ENCODE data around the gene RASSF5. TPM values are rescaled to one million over a fixed set of nuclear protein-coding genes. Genes with fewer than 3 reads are reported as not detected.

RASSF5 gene
- total RNA-seq, 2 experiments from 2014 or later = 153 to 156 TPM

DNA sequence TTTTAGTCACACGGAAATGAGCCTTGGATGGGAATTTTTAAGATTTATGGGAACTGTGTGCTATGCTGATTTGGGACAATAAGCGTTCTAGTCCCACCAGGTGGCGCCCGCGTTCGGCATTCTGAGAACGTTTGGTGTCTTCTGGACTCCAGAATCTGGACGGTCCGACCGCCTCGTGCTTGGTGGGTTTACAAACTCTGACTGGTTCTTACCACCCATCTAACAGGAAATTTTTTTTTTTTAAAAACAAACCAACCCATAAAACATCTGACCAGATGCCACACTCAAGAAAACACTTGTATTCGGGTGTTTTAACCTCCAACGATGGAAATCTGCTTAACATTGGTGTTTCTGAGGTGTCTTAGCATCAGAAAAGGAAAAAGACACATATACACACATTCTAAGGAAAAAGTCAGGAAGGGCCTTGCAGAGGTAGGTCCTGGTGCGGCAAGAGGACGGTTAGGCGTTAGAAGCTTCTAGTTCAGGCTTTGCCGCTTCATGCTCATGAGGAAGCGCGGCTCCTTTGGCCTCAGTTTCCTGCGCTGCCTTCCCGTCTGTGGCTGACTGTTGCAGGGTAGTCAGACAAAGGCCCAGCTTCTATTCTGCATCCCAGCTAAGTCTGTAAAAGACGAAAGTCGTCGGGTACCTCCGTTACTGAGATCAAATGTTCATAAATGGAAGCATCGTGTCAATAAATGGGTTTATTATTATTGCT, 127.2 kb downstream of the RASSF5 start:
- DNase-seq (peak; percentile 56 to 85 (median 65)), ATAC-seq (ENCODE audit: poor library complexity) (peak; percentile 13)
- CTCF ChIA-PET = interaction anchor here (0.7 to 4.4 kb wide), 12 partner anchors 9 to 348 kb away, joined by 3 to 42 read pairs (median 6); partner anchors contain the start of genes EIF2D and IKBKE
- no peaks in the 10 kb centered on the region for H3K36me3 Mint-ChIP-seq (ENCODE audit: low read depth)
- no peaks in the 10 kb centered on the region for H3K27me3 Mint-ChIP-seq
- H3K9me3 Mint-ChIP-seq = no peaks in the 10 kb centered on the region
- peak overlapping the region; percentile 64 for H3K4me3 ChIP-seq (ENCODE audit: low read length)
- H3K27ac Mint-ChIP-seq = peak overlapping the region; percentile 66
- H3K4me1 Mint-ChIP-seq (ENCODE audit: low read depth) = peaks cover 18% of the 10 kb centered on the region
- H3K4me1 ChIP-seq (ENCODE audit: insufficient read depth, low read length) = peaks cover 20% of the 10 kb centered on the region
- peak overlapping the region in 1 of 2 donors; percentile 52 for H3K27ac ChIP-seq (ENCODE audit: low read depth in 1 of 2, low read length in 2 of 2)
- H3K27me3 ChIP-seq (ENCODE audit: control insufficient read depth in 1 of 2, insufficient read depth in 2 of 2, low read length in 2 of 2) = peaks cover 0 to 14% of the 10 kb centered on the region in 2 experiments
- H3K9me3 ChIP-seq (ENCODE audit: control insufficient read depth in 1 of 2, insufficient read depth in 1 of 2, low read length in 2 of 2) = no peaks in the 10 kb centered on the region
- POLR2A ChIA-PET = interaction anchor here (1.0 to 2.0 kb wide), 5 partner anchors 23 to 164 kb away, joined by 3 to 15 read pairs (median 4); partner anchors contain the start of genes EIF2D and IKBKE
- H3K4me3 Mint-ChIP-seq = peak overlapping the region; percentile 92
- no peaks in the 10 kb centered on the region for H3K36me3 ChIP-seq (ENCODE audit: insufficient read depth, low read length)
- TF ChIP-seq CTCF (IDR thresholded peaks at IDR 0.05) = peak; percentile 99
- intact Hi-C loops (cut with DNase I, micrococcal nuclease) = loop anchor here (1.0 to 5.0 kb wide), 6 partner anchors 22 to 868 kb away; partner anchors contain the start of gene EIF2D (in 1 of the 2)

DNA sequence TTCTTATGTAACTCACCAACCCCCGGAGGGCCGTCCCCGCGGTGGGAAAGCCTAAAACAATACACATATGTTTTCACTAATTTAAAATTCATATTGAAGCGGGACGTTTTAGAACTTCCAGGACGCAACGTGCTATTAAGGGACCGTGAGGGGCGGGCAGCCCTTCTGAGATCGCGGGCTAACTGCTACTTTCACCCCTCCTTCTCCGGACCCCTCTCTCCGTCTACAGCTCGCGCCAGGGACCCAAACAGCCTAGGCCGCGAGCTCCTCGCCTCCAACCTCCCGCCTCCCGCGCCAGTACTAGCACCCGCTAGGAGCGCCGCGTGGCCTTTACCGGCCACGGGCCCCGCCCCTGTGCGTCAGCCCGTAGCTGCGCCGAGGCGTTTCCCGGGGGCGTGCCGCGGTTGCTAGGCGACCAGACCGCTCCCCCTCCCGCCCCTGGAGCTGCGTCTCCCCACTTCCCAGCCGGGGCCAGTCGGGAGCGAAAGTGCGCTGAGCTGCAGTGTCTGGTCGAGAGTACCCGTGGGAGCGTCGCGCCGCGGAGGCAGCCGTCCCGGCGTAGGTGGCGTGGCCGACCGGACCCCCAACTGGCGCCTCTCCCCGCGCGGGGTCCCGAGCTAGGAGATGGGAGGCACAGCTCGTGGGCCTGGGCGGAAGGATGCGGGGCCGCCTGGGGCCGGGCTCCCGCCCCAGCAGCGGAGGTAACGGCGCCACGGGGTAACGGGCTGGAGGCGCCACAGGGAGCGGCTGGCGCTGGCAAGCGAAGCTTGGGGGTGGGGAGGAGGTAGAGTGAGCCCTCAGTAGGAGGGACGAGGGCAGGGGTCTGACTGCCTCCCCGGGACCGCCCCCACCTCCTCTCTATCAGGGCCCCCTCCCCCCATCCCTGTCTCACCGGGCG, 128.0 kb downstream of the RASSF5 start, which contains the start of gene DYRK3:
Gene DYRK3, plus strand, starts transcription at position 457 of the 898 bp plus-strand sequence. Its CDS starts 168 bp downstream, at position 625.
- POLR2A ChIA-PET = interaction anchor here (0.7 to 2.0 kb wide), 9 partner anchors 14 to 270 kb away, joined by 3 to 15 read pairs (median 3); partner anchors contain the start of genes EIF2D and IKBKE
- H3K4me1 ChIP-seq (ENCODE audit: insufficient read depth, low read length) = peaks cover 20% of the 10 kb centered on the region
- H3K36me3 ChIP-seq (ENCODE audit: insufficient read depth, low read length) = no peaks in the 10 kb centered on the region
- CTCF ChIA-PET = interaction anchor here (0.7 to 4.4 kb wide), 12 partner anchors 9 to 347 kb away, joined by 3 to 42 read pairs (median 6); partner anchors contain the start of genes EIF2D and IKBKE
- DNase-seq = peak; percentile 74 to 95 (median 85)
- peak within 1 kb of the TSS; percentile 92 for H3K4me3 Mint-ChIP-seq
- no peaks in the 10 kb centered on the region for H3K9me3 ChIP-seq (ENCODE audit: control insufficient read depth in 1 of 2, insufficient read depth in 1 of 2, low read length in 2 of 2)
- H3K9me3 Mint-ChIP-seq = no peaks in the 10 kb centered on the region
- intact Hi-C loops (cut with DNase I, micrococcal nuclease) = loop anchor here in 1 of 2 experiments (2.0 kb wide), 2 partner anchors 23 to 275 kb away; partner anchors contain the start of gene EIF2D
- H3K27me3 ChIP-seq (ENCODE audit: control insufficient read depth in 1 of 2, insufficient read depth in 2 of 2, low read length in 2 of 2) = peaks cover 0 to 14% of the 10 kb centered on the region in 2 experiments
- H3K4me3 ChIP-seq (ENCODE audit: low read length) = peak within 1 kb of the TSS; percentile 64
- no peaks in the 10 kb centered on the region for H3K36me3 Mint-ChIP-seq (ENCODE audit: low read depth)
- H3K27ac Mint-ChIP-seq = peak within 1 kb of the TSS; percentile 66
- H3K4me1 Mint-ChIP-seq (ENCODE audit: low read depth) = peaks cover 18% of the 10 kb centered on the region
- peak; percentile 93 for ATAC-seq (ENCODE audit: poor library complexity)
- TF ChIP-seq CTCF (IDR thresholded peaks at IDR 0.05) = no peak
- peak within 1 kb of the TSS in 1 of 2 donors; percentile 52 for H3K27ac ChIP-seq (ENCODE audit: low read depth in 1 of 2, low read length in 2 of 2)
- no peaks in the 10 kb centered on the region for H3K27me3 Mint-ChIP-seq

- CTCF ChIA-PET = interaction anchor here (0.9 to 4.4 kb wide), 7 partner anchors 18 to 346 kb away, joined by 3 to 42 read pairs (median 15); partner anchors contain the start of genes EIF2D and IKBKE
- POLR2A ChIA-PET = interaction anchor here (0.7 to 2.0 kb wide), 7 partner anchors 15 to 270 kb away, joined by 3 to 15 read pairs (median 3); partner anchors contain the start of genes EIF2D and IKBKE
- peaks cover 0 to 14% of the 10 kb centered on the region in 2 experiments for H3K27me3 ChIP-seq (ENCODE audit: control insufficient read depth in 1 of 2, insufficient read depth in 2 of 2, low read length in 2 of 2)
- Mint-ChIP-seq H3K36me3 (ENCODE audit: low read depth) (no peaks in the 10 kb centered on the region), H3K4me3 (peak overlapping the region; percentile 83), H3K4me1 (ENCODE audit: low read depth) (peaks cover 18% of the 10 kb centered on the region), H3K27ac (no peak overlapping the region), H3K27me3 (no peaks in the 10 kb centered on the region), H3K9me3 (no peaks in the 10 kb centered on the region)
- ATAC-seq (ENCODE audit: poor library complexity) (no peak), DNase-seq (peak in 3 of 14 experiments; percentile 4 to 35 (median 8))
- H3K4me1 ChIP-seq (ENCODE audit: insufficient read depth, low read length) = peaks cover 20% of the 10 kb centered on the region
- no peak for TF ChIP-seq CTCF (IDR thresholded peaks at IDR 0.05)
- peak overlapping the region; percentile 64 for H3K4me3 ChIP-seq (ENCODE audit: low read length)
- intact Hi-C loops (cut with DNase I, micrococcal nuclease) = loop anchor here (2.0 kb wide), 3 partner anchors 23 to 275 kb away; partner anchors contain the start of gene EIF2D (in 1 of the 2)
- H3K9me3 ChIP-seq (ENCODE audit: control insufficient read depth in 1 of 2, insufficient read depth in 1 of 2, low read length in 2 of 2) = no peaks in the 10 kb centered on the region
- no peaks in the 10 kb centered on the region for H3K36me3 ChIP-seq (ENCODE audit: insufficient read depth, low read length)
- no peak overlapping the region for H3K27ac ChIP-seq (ENCODE audit: low read depth in 1 of 2, low read length in 2 of 2)
Measured at GRCh38 chr1:206635978-206636345, 128.6 kb downstream of the RASSF5 start.

All from CD4-positive, alpha-beta T cell (primary cell).